ENCODE measurements around the gene FLT1.

DNA sequence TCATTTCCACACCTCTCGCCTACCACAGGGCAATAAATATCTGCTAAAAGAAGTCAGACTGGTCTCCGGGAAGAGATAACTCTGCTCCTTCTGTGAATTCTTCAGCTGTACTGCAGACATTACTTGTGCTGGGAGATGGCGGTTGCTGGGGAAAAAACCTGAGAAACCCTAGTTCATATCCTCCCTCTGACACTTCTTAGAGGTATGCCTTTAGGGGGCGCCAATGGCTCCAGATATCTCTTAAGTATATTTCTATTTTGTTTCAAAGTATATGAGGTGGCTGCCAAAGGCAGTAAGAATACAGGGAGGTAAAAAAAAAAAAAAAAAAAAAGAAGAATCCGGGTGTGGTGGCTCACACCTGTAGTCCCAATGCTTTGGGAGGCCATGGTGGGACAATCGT is 181.3 kb downstream of the FLT1 start:
- TF ChIP-seq POLR2A (IDR thresholded peaks at IDR 0.05): no peak
- TF ChIP-seq, protein P1, sequence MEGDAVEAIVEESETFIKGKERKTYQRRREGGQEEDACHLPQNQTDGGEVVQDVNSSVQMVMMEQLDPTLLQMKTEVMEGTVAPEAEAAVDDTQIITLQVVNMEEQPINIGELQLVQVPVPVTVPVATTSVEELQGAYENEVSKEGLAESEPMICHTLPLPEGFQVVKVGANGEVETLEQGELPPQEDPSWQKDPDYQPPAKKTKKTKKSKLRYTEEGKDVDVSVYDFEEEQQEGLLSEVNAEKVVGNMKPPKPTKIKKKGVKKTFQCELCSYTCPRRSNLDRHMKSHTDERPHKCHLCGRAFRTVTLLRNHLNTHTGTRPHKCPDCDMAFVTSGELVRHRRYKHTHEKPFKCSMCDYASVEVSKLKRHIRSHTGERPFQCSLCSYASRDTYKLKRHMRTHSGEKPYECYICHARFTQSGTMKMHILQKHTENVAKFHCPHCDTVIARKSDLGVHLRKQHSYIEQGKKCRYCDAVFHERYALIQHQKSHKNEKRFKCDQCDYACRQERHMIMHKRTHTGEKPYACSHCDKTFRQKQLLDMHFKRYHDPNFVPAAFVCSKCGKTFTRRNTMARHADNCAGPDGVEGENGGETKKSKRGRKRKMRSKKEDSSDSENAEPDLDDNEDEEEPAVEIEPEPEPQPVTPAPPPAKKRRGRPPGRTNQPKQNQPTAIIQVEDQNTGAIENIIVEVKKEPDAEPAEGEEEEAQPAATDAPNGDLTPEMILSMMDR (IDR thresholded peaks at IDR 0.05): no peak

Measured in breast epithelium (tissue), 3 donors.